Esophagus muscularis mucosa (tissue), 3 donors: ENCODE measurements around the gene SPATA9.

Source experiments
- CTCF ChIP-seq, 3 experiments: fragments of 200-600 bp in 2 of 3; fragments of 450-650 bp in 1 of 3; sonication (generic) in 2 of 3; IDR thresholded peaks; one replicate each; pipeline ENCODE4 v1.5.1; 2017 to 2019; ENCODE audit warnings: antibody characterized with exemption in 3 of 3, mild to moderate bottlenecking in 2 of 3, moderate library complexity in 1 of 3
- POLR2AphosphoS5 ChIP-seq, 2 donors: sonication (generic); formaldehyde crosslinking; IDR thresholded peaks; one replicate each; pipeline ENCODE4 v1.6.1; 2017; ENCODE audit warnings: antibody characterized with exemption in 2 of 2

DNA sequence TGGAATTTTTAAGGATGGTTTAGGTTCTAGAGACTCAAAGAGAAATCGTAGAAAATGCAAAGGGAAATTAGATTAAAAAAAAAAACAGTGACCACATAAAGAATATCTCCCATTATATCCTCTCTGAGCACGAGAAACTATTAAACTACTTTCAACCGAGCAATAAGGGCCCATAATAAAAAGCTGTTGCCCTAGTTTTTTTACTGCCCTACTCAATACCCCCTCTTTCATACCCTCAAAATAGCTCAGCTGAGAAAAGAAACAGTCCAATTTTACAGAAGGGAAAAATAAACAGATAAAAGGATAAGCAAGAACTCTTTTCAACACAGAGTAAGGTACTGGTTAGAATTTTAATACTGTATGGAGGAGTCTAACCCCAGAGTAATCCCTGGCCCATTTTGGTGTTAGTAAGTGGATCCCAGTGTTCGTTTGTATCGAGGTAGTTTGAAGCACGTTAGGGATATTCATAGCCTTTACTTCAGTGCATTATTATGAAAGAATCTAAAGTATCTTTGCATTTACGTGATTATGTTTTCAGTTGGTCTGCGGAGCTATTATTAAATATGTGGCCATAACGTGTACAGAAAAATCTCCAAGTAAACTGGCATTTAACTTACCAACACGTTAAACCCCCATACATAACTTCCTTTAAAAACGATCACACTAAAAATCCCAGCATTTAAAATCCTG, 47.4 kb upstream of the SPATA9 start:
- TF ChIP-seq CTCF (IDR thresholded peaks at IDR 0.05) (no peak), POLR2AphosphoS5 (IDR thresholded peaks at IDR 0.05) (no peak)
